Sigmoid colon (tissue), 4 donors: ENCODE data around the gene EPB41L3.

ENCODE experiments used
- EP300 ChIP-seq, 4 donors: sonication (generic); formaldehyde crosslinking; IDR thresholded peaks; one replicate each; pipeline ENCODE4 v1.6.1; 2017; ENCODE audit warnings: antibody characterized with exemption in 4 of 4
- POLR2AphosphoS5 ChIP-seq, 4 donors: sonication (generic); formaldehyde crosslinking; IDR thresholded peaks; one replicate each; pipeline ENCODE4 v1.6.1; 2017; ENCODE audit warnings: antibody characterized with exemption in 4 of 4

- TF ChIP-seq EP300 (IDR thresholded peaks at IDR 0.05) (no peak), POLR2AphosphoS5 (IDR thresholded peaks at IDR 0.05) (no peak)
These were observed 19.1 kb downstream of the EPB41L3 start for GRCh38 chr18:5524660-5525059.
